ENCODE results near the gene ZNF710. TPM values are rescaled to one million over a fixed set of nuclear protein-coding genes. Genes with fewer than 3 reads are reported as not detected.

Gene ZNF710
- total RNA-seq, 4 donors from 2014 or later: 7.3 to 13.2 (median 11.4) TPM

GRCh38 chr15:90025489-90026033 is 24.4 kb downstream of the ZNF710 start:
- no peak for TF ChIP-seq POLR2AphosphoS5 (IDR thresholded peaks at IDR 0.05)
- no peak for TF ChIP-seq CTCF (IDR thresholded peaks at IDR 0.05)
- no peak for TF ChIP-seq EP300 (IDR thresholded peaks at IDR 0.05)
- no peak for TF ChIP-seq POLR2A (IDR thresholded peaks at IDR 0.05)

GRCh38 chr15:90028376-90028944 is 27.3 kb downstream of the ZNF710 start:
- Histone ChIP-seq H3K4me1 (peaks cover 0 to 45% (median under 1%) of the 10 kb centered on the region in 3 donors), H3K4me3 (no peak overlapping the region), H3K9me3 (no peaks in the 10 kb centered on the region), H3K27me3 (no peaks in the 10 kb centered on the region), H3K36me3 (no peaks in the 10 kb centered on the region), H3K27ac (no peak overlapping the region)
- TF ChIP-seq POLR2AphosphoS5 (IDR thresholded peaks at IDR 0.05) (no peak), EP300 (IDR thresholded peaks at IDR 0.05) (no peak), CTCF (IDR thresholded peaks at IDR 0.05) (no peak), POLR2A (IDR thresholded peaks at IDR 0.05) (no peak)
- ATAC-seq: no peak
- 91 to 95% methylated on average over 5 of the region's 5 CpGs for WGBS, 2 donors (ENCODE audit: low coverage in 1 of 2)

More at GRCh38 chr15:90025489-90026033, 24.4 kb downstream of the ZNF710 start:
- H3K4me3 ChIP-seq: no peak overlapping the region
- H3K9me3 ChIP-seq: no peaks in the 10 kb centered on the region
- WGBS, 2 donors (ENCODE audit: low coverage in 1 of 2): 50 to 55% methylated on average over 1 to 2 of the region's 2 CpGs
- peaks cover 0 to 23% (median 0%) of the 10 kb centered on the region in 3 donors for H3K4me1 ChIP-seq
- H3K36me3 ChIP-seq: no peaks in the 10 kb centered on the region
- H3K27me3 ChIP-seq: no peaks in the 10 kb centered on the region
- no peak for ATAC-seq
- H3K27ac ChIP-seq: no peak overlapping the region

DNA sequence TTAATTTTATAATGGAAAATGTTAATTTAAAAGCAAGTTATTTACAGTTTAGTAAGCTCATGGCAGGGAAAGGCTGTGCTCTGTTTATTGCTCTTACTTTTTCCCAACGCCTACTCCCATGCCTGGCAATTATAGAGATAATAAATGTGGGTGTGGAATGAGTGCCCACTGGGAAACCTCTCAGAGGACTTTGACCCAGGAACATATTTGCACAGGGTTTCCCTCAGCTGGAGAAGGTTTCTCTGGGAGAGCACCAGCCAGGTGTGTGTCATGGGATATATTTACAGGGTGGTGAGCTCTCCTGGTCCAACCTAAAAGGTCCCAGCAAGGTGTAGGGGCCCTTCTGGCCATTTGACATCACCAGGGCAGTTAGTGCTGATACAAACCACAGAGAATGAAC is 27.9 kb downstream of the ZNF710 start:
- no peak overlapping the region for H3K27ac ChIP-seq
- H3K9me3 ChIP-seq: no peaks in the 10 kb centered on the region
- H3K4me1 ChIP-seq: peaks cover 0 to 50% (median 6%) of the 10 kb centered on the region in 3 donors
- 89 to 100% methylated on average over 1 of the region's 1 CpG for WGBS, 2 donors (ENCODE audit: low coverage in 1 of 2)
- H3K36me3 ChIP-seq: no peaks in the 10 kb centered on the region
- TF ChIP-seq EP300 (IDR thresholded peaks at IDR 0.05) (no peak), POLR2AphosphoS5 (IDR thresholded peaks at IDR 0.05) (no peak), CTCF (IDR thresholded peaks at IDR 0.05) (no peak), POLR2A (IDR thresholded peaks at IDR 0.05) (no peak)
- H3K27me3 ChIP-seq: no peaks in the 10 kb centered on the region
- ATAC-seq: no peak
- H3K4me3 ChIP-seq: no peak overlapping the region

DNA sequence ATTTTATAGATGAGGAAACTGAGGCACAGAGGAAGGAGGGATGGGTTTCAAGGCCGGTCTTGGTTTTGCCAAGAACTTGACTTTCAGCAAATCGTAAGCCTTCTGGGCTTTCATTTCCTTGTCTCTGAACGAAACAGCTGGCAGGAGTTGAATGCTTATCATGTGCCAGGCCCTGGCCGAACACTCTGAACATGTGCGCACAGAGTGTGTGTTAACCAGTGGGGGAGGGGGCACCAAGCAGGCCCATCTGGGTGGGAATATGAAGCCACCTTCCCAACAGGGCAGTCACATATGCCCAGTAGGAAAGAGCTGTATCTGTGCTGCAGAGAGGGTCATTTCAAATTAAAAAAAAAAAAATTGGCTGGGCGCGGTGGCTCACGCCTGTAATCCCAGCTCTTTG is 29.3 kb downstream of the ZNF710 start:
- Histone ChIP-seq H3K4me1 (peaks cover 0 to 52% (median 11%) of the 10 kb centered on the region in 3 donors), H3K27ac (no peak overlapping the region), H3K9me3 (no peaks in the 10 kb centered on the region), H3K4me3 (no peak overlapping the region), H3K36me3 (no peaks in the 10 kb centered on the region), H3K27me3 (no peaks in the 10 kb centered on the region)
- WGBS, 2 donors (ENCODE audit: low coverage in 1 of 2): 86 to 97% methylated on average over 2 to 8 of the region's 8 CpGs
- no peak for TF ChIP-seq CTCF (IDR thresholded peaks at IDR 0.05)
- TF ChIP-seq POLR2A (IDR thresholded peaks at IDR 0.05): no peak
- TF ChIP-seq EP300 (IDR thresholded peaks at IDR 0.05): no peak
- no peak for TF ChIP-seq POLR2AphosphoS5 (IDR thresholded peaks at IDR 0.05)
- ATAC-seq: no peak

DNA sequence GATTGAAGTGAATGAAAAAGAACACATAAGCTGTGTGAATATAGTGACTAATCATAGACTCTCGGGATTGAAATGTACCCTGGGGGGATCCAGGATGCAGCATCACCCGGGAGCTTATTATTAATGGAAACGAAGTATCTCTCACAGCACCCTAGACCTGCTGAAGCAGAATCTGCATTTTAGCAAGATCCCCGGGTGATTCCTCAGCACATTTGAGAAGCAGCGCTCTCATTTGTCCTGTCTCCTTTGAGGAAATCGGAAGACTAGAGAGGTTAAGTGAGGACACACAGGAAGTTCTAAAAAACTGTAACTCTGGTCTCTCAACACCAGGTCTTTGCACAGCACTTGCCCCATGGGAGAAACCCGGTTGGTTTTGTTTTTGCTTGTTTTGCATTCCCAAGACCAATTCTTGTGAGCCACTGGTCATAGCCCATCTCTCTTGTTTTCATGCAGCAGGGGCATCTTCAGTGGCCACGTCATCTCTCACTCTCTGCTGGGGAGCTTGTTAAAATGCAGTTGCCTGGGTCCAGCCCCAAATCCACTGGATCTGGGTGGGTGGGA is 30.2 kb downstream of the ZNF710 start:
- 73% methylated on average over 7 of the region's 8 CpGs for whole genome bisulfite sequencing, 2 donors (ENCODE audit: low coverage in 1 of 2)
- Histone ChIP-seq H3K27ac (peak overlapping the region in 1 of 4 donors; percentile 9), H3K4me1 (peaks cover 0 to 51% (median 11%) of the 10 kb centered on the region in 3 donors), H3K27me3 (no peaks in the 10 kb centered on the region), H3K4me3 (no peak overlapping the region), H3K36me3 (no peaks in the 10 kb centered on the region), H3K9me3 (no peaks in the 10 kb centered on the region)
- no peak for TF ChIP-seq POLR2A (IDR thresholded peaks at IDR 0.05)
- TF ChIP-seq POLR2AphosphoS5 (IDR thresholded peaks at IDR 0.05): no peak
- no peak for TF ChIP-seq CTCF (IDR thresholded peaks at IDR 0.05)
- no peak for TF ChIP-seq EP300 (IDR thresholded peaks at IDR 0.05)
- ATAC-seq: no peak
